ENCODE measurements around the gene EDC4.

Gene EDC4

DNA sequence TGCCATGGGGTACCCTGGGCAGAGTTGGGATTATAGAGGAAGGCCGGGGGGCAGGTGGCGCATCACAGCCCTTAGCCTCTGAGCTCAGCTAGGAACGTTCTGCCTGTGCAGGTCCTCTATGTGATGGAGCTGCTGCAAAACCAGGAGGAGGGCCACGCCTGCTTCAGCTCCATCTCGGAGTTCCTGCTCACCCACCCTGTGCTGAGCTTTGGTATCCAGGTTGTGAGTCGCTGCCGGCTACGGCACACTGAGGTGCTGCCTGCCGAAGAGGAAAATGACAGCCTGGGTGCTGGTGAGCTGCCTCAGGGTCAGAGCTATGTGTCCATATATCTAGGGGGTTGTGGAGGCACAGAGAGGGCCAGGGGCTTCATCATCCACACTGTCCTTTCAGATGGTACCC, 6.0 kb downstream of the EDC4 start:
- no peak for DNase-seq (ENCODE audit: low read depth in 2 of 2)

DNA sequence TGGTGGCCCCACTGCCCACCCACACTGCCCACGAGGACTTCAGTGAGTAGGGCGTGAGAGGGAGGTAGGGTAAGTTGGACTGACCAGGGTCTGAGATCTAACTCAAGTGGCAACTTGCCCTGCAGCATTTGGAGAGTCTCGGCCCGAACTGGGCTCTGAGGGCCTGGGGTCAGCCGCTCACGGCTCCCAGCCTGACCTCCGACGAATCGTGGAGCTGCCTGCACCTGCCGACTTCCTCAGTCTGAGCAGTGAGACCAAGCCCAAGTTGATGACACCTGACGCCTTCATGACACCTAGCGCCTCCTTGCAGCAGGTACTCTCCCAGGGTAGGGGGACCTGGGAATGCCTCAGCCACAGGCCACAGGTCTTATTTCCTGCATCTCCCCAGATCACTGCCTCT, 6.6 kb downstream of the EDC4 start:
- no peak for DNase-seq (ENCODE audit: low read depth in 2 of 2)

DNA sequence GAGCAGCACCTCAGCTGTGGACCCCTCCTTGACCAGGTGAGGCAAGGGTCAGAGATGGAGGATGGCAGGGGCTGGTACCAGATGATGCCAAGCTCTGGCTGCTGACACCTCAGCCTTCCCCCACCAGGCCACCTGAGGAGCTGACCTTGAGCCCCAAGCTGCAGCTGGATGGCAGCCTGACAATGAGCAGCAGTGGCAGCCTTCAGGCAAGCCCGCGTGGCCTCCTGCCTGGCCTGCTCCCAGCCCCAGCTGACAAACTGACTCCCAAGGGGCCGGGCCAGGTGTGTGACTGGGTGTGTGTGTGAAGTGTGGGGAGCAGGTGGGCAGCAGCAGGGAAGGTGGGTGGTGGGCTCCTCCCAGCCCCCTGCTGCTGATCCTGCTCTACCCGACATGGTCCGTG, 7.1 kb downstream of the EDC4 start:
- no peak for DNase-seq (ENCODE audit: low read depth in 2 of 2)

DNA sequence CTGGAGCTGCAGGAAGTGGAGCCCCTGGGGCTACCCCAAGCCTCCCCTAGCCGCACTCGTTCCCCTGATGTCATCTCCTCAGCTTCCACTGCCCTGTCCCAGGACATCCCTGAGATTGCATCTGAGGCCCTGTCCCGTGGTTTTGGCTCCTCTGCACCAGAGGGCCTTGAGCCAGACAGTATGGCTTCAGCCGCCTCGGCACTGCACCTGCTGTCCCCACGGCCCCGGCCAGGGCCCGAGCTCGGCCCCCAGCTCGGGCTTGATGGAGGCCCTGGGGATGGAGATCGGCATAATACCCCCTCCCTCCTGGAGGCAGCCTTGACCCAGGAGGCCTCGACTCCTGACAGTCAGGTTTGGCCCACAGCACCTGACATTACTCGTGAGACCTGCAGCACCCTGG, 7.7 kb downstream of the EDC4 start:
- no peak for DNase-seq (ENCODE audit: low read depth in 2 of 2)

DNA sequence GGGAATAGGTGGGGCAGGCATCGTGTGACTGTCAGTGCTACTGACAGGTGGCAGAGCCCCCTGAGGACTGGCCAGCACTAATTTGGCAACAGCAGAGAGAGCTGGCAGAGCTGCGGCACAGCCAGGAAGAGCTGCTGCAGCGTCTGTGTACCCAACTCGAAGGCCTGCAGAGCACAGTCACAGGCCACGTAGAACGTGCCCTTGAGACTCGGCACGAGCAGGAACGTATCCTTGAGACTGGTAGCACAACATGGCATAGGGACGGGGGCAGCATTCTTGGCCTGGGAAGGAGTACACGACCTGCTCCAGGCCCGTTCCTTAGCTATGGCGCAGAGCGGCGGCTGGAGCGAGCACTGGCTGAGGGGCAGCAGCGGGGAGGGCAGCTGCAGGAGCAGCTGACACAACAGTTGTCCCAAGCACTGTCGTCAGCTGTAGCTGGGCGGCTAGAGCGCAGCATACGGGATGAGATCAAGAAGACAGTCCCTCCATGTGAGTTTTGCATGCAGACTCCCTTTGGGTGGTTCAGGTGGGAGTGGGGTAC, 8.8 kb downstream of the EDC4 start:
- DNase-seq (ENCODE audit: low read depth in 2 of 2), result no peak

DNA sequence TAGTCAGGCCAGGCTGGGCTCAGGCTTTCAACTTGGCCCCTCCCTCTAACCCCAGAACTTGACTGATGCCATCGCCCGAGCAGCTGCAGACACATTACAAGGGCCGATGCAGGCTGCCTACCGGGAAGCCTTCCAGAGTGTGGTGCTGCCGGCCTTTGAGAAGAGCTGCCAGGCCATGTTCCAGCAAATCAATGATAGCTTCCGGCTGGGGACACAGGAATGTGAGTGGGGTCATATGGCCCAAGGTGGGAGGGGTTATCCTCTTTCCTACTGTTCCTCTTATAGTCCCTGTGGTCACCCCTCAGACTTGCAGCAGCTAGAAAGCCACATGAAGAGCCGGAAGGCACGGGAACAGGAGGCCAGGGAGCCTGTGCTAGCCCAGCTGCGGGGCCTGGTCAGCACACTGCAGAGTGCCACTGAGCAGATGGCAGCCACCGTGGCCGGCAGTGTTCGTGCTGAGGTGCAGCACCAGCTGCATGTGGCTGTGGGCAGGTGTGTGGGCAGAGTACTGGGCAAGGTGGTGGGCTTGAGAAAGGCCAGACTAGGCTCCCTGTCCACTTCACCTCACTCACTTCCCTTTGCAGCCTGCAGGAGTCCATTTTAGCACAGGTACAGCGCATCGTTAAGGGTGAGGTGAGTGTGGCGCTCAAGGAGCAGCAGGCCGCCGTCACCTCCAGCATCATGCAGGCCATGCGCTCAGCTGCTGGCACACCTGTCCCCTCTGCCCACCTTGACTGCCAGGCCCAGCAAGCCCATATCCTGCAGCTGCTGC, 9.7 kb downstream of the EDC4 start:
- no peak for DNase-seq (ENCODE audit: low read depth in 2 of 2)

DNA sequence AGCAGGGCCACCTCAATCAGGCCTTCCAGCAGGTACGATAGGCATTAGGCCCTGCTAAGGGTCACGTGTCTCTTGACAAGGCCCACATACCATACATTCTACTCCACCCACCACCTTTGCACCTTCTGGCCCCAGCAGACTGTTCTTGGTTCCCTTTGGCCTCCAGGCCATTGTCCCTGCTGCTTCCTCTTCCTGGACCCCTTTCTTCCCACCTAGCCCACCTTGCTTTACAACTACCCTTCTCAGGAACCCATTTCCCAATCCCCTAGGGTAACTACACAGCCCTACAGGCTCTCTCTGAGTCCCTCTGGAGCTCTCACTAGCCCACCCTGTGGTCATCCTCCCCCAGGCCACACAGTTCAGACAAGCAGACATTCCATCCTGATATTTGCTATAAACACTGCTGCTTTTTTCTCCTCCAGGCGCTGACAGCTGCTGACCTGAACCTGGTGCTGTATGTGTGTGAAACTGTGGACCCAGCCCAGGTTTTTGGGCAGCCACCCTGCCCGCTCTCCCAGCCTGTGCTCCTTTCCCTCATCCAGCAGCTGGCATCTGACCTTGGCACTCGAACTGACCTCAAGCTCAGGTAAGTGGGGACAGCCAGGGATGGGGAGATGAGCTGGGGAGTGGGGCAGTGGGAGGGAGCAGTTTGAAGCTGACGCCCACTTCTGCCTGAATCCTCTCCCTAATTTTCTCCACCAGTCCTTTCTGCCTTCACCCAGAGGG, 10.5 kb downstream of the EDC4 start:
- no peak for DNase-seq (ENCODE audit: low read depth in 2 of 2)

DNA sequence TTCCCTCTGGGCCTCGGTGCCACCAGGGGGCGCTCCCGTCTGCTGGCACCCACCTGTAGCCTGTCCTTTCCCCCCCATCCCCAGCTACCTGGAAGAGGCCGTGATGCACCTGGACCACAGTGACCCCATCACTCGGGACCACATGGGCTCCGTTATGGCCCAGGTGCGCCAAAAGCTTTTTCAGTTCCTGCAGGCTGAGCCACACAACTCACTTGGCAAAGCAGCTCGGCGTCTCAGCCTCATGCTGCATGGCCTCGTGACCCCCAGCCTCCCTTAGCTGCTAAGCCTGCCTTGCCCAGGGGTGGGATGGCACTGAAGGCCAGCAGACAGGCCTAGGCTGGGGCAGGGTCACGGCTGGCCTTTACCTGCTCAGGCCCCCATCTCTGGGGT, 11.0 kb downstream of the EDC4 start:
- peak; percentile 48 to 70 for DNase-seq (ENCODE audit: low read depth in 2 of 2)

DNA sequence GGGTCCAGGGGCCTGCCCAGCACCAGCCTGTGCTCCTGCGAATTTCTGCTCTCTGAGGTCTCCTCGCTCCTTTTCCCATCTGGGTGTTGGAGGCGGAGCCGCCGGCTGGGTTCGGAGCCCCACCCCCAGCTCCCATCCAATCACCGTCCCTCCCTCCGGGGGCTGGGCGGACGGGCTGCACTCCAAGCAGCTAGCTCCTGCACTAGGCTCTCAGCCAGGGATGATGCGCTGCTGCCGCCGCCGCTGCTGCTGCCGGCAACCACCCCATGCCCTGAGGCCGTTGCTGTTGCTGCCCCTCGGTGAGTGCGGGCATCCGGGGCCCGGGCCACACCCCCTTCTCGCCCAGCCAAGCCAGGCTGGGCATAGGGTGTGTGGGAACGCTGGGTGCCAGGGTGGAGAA, 11.8 kb downstream of the EDC4 start, which contains the start of gene NRN1L:
NRN1L (plus strand) TSS at position 202 of the 400 bp plus-strand sequence; CDS start at position 221, 19 bp downstream.
- DNase-seq (ENCODE audit: low read depth in 2 of 2), result no peak

DNA sequence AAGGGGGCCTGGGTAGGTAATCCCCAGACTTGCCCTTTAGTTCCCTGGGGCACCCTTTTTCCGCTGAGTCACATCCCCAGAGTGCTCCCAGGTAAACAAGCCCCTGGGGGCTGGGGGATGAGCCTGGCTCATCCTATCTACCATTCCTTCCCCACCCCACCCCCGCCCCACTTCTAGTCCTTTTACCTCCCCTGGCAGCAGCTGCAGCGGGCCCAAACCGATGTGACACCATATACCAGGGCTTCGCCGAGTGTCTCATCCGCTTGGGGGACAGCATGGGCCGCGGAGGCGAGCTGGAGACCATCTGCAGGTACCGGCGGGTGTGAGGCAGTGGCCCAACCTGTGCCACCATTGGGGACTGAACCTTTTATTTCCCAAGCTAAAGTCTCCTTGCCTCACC, 12.7 kb downstream of the EDC4 start:
- no peak for DNase-seq (ENCODE audit: low read depth in 2 of 2)

DNA sequence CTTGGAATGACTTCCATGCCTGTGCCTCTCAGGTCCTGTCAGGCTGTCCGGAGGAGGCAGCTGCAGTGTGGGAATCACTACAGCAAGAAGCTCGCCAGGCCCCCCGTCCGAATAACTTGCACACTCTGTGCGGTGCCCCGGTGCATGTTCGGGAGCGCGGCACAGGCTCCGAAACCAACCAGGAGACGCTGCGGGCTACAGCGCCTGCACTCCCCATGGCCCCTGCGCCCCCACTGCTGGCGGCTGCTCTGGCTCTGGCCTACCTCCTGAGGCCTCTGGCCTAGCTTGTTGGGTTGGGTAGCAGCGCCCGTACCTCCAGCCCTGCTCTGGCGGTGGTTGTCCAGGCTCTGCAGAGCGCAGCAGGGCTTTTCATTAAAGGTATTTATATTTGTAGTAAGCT, 13.1 kb downstream of the EDC4 start:
- no peak for DNase-seq (ENCODE audit: low read depth in 2 of 2)

DNA sequence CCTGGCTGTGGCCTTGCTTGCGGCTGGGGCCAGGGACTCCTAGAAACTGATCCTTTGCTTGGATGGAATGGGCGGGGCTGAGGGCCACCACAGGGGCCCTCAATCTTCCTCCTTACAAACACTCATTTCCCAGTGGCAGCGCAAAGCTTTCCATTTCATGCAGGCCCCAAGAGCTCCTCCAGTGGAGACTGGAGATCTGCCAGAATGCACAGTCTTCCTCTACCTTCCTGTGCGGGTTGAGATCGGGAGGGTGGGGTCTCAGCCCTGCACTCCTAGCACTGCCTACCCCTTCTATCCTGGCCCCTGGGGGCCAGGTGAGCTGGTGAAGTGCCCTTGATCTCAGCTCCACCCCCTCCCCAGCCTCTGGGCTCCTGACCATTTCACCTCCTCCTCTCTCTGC, 13.5 kb downstream of the EDC4 start:
- no peak for DNase-seq (ENCODE audit: low read depth in 2 of 2)

DNA sequence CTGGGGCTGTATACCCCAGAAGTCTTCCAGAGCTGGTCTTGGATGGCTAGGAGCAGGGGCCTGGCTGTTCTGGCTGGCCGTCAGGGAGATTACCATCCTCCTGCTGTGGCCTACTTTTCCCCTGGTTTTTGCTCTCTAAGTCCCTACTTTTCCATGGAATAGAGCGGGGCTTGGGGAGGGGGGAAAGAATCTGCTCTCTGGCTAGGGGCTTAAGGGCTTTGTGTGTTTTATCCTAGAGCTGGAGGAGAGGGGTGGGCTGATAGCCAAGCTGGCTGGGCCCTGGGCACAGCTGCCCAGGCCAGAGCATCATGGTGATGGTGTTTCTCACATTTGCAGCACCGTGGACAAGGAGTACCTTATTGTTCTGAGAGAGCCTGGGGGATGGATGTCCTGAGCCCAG, 15.5 kb downstream of the EDC4 start:
- no peak for DNase-seq (ENCODE audit: low read depth in 2 of 2)

DNA sequence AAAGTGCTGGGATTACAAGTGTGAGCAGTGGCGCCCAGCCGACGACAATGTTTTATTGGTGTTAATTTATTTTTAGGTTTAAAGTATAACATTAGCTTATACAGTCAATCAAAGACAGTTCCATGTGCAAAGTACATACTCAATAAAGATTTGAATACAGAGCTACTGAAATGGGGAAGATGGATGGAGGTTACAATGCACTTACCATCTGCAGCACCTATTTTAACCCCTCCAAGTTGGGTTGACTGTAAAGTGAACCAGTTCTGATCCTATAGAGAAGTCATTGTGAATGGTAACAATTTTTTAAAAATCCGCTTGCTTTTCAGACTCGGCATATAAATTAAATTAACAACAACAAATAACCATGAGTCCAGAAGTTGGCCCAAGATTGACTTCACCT, 19.5 kb downstream of the EDC4 start:
- no peak for DNase-seq (ENCODE audit: low read depth in 2 of 2)

DNA sequence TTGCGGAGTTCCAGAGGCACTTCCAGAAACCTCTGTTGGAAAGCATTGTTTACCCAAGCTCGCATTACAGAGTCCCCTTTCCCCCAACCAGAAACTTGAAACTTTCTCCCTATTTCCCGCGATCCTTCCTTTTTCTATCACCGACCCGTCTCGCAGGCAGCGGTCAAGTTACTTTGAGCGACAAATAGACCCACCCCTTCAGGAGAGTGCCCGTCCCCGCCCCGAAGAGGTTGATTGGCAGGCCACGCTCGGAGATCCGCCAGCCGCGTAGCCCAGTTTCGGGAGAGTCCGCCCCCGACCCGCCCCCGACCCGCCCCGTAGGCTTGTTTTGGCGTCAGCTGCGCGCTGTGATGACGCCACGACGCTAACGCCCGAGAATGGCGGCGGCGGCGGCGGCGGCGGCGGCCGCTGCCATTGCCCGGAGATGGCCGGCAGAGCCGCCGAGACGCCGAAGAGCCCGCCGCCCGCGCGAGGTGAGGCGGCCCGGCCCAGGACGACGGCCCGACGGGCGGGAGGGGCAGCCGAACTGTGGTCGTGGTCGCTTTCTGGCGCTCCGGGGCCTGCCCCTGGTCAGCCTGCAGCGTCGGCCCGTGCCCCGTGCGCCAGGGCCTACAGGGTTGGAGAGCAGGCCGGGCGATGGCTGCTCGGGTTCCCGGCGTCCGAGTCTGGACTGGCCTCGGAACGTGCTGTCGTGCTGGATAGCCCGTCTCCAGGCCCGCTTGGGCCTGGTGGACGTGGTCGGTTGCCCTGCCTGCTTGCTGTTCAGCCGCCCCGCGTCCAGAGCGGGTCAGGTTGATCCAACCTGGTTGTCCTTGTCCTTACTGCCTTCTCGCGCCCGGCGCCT, 20.3 kb downstream of the EDC4 start, which contains the start of gene PSKH1:
PSKH1 (plus strand) TSS at position 356 of the 844 bp plus-strand sequence. CDS start 15,496 bp downstream, outside the sequence.
- peak; percentile 79 to 89 for DNase-seq (ENCODE audit: low read depth in 2 of 2)

DNA sequence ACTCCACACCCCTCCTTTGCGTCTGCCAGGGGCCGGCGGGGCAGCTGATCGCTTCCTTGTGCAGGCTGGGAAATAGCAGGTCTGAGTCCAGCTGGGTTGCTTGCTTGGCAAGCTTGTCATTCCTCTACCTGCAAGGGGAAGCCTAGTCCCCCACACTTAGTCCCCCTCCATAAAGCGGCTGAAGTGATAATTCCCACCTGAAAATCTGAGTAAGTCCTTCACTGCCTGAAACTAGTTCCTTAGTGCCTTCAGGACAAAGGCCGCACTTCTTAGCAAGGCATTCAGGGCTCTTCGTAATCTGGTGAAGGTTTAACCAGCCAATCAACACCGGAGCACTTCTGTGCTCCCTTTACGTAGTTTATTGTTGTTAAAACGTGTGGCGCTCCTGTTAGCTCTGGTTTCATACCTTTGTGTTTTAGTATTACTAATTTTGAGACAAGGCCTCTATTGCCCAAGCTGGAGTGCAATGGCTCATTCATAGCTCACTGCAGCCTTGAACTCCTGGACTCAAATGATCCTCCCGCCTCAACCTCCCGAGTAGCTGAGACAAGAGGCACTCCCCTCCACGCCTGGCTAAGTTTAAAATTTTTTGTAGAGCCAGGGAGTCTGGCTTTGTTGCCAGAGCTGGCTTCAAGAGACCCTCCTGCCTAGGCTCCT, 21.0 kb downstream of the EDC4 start:
- DNase-seq (ENCODE audit: low read depth in 2 of 2), result no peak

DNA sequence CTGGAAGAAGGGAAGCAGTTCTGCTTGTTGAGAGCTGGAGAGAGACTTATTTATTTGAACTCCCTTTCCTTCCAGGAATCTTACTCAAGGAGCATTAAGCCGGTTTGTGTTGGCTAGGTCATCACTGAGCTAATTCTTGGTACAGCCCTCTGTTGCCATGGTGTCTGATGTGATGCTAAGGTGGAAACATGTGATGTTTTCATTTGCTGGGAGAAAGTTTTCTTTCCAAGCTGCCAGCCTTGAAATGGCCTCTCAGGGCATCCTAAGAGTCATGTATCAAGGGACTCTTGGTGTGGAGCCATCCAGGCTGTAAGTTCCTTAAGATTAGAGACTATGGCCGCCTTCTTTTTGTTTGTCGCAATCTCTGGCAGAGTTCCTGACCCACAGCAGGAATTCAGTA, 24.4 kb downstream of the EDC4 start:
- DNase-seq (ENCODE audit: low read depth in 2 of 2), result no peak

DNA sequence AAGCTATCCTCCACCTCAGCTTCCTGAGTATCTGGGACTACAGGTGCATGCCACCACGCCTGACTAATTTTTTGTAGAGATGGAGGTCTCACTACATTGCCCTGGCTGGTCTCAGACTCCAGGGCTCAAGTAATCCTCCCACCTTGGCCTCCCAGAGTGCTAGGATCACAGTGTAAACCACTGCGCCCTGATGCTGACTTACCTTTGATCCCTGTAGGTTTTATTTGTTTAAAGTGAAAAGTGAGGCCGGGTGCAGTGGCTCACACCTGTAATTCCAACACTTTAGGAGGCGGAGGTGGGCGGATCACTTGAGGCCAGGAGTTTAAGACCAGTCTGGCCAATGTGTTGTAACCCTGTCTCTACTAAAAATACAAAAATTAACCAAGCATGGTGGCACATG, 28.9 kb downstream of the EDC4 start:
- no peak for DNase-seq (ENCODE audit: low read depth in 2 of 2)

DNA sequence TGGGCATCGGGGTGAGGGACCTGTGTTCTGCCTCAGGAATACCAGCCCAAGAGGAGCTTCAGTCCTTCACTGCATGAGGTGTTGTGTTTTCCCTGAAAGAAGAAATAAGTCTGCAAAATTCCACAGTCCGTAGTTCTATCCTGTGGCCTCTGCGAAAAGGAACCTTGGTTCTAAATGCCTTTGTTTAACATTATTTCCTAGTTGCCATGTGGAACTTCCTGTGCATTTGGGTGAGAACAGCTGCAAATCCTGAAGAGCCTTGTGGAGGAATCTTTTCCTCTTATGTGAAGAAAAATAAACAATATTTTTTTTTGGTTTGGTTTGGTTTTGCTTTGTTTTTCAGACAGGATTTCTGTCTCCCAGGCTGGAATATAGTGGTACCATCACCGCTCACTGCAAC, 30.0 kb downstream of the EDC4 start:
- no peak for DNase-seq (ENCODE audit: low read depth in 2 of 2)

DNA sequence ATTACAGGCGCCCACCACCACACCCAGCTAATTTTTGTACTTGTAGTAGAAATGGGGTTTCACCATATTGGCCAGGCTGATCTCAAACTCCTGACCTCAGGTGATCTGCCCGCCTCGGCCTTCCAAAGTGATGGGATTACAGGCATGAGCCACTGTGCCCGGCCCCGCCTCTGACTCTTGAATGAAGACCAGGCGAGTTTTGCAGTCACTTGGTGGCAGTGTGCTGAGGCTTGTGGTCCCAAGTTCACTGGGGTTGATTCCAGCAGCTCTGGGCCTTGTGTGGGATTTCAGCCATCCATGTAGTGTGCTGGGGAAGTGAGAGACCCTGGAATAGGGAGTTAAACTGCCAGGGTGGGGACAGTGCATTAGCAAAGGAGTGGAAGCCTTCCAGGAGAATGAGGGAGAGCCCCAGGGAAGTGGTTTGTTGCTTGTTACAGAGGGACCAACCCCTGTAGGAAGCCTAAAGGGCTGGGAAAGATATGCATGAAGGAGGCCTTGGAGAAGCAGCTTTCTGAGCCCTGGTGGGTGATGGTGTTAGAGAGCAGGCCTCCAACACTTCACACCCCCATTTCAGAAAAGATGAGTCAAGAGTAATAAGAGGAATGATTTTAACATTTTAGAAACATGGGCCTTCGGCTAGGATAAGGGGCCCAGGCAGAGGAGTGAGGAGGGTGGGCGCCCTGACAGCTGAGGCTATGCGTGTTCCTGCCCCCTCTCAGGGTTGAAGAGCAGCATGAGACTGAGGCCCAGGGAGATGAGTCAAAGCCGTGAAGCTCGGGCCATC, 34.7 kb downstream of the EDC4 start:
- no peak for DNase-seq (ENCODE audit: low read depth in 2 of 2)

All from stimulated activated CD4-positive, alpha-beta T cell treated with anti-CD3 and anti-CD28 coated beads, Interleukin-1b, Interleukin-23, amount 100 ng/mL, for 1 hour (primary cell).